HG02970 (cell line): ENCODE data around the gene STUM.

Experiments used
- ATAC-seq: cut with Tn5 transposase; IDR thresholded peaks from one replicate; pipeline ENCODE4 v1.9.1; 2021; ENCODE audit warnings: mild to moderate bottlenecking, moderate library complexity, moderate number of reproducible peaks; ENCODE audit not compliant: unreplicated experiment, low FRiP score

The STUM gene

GRCh38 chr1:226557424-226557823 lies 8.9 kb downstream of the STUM start:
- no peak for ATAC-seq

GRCh38 chr1:226558036-226558650 lies 9.6 kb downstream of the STUM start:
- ATAC-seq: no peak

GRCh38 chr1:226560243-226560642 lies 11.7 kb downstream of the STUM start:
- ATAC-seq: no peak

- ATAC-seq: no peak
Observed at GRCh38 chr1:226562989-226563388, 14.4 kb downstream of the STUM start.

- no peak for ATAC-seq
Observed at GRCh38 chr1:226563666-226564065, 15.1 kb downstream of the STUM start.

GRCh38 chr1:226565476-226565875 lies 16.9 kb downstream of the STUM start:
- no peak for ATAC-seq

- no peak for ATAC-seq
Observed at GRCh38 chr1:226566234-226566633, 17.7 kb downstream of the STUM start.

GRCh38 chr1:226566760-226567159 lies 18.2 kb downstream of the STUM start:
- ATAC-seq: no peak

- ATAC-seq: no peak
Observed at GRCh38 chr1:226568077-226568831, 19.7 kb downstream of the STUM start.

- ATAC-seq: no peak
Observed at GRCh38 chr1:226568975-226569741, 20.6 kb downstream of the STUM start.

- ATAC-seq: no peak
Observed at GRCh38 chr1:226569879-226570547, 21.4 kb downstream of the STUM start.

- ATAC-seq: no peak
Observed at GRCh38 chr1:226571893-226572292, 23.3 kb downstream of the STUM start.

GRCh38 chr1:226572325-226572726 lies 23.8 kb downstream of the STUM start:
- ATAC-seq: no peak

GRCh38 chr1:226574044-226574443 lies 25.5 kb downstream of the STUM start:
- no peak for ATAC-seq

- ATAC-seq: no peak
Observed at GRCh38 chr1:226574591-226575435, 26.2 kb downstream of the STUM start.

- ATAC-seq: no peak
Observed at GRCh38 chr1:226575436-226575720, 26.8 kb downstream of the STUM start.

GRCh38 chr1:226575739-226576378 lies 27.3 kb downstream of the STUM start:
- no peak for ATAC-seq

- ATAC-seq: no peak
Observed at GRCh38 chr1:226576601-226577000, 28.0 kb downstream of the STUM start.

- ATAC-seq: no peak
Observed at GRCh38 chr1:226577401-226578180, 29.0 kb downstream of the STUM start.
